Skin epidermis (tissue), 12 donors: ENCODE data around the gene SNX18.
A peak's percentile ranks its signal among the peaks of the same experiment; 100 is the strongest.
"Not testable (repeated sequence)": the region's sequence is repeated elsewhere in the genome, so short reads cannot be mapped to it uniquely, and the experiment has no call there.

ENCODE experiments used
- H3K27ac ChIP-seq, 21 experiments: fragments of 200-600 bp; sonication (generic) in 11 of 21; one replicate each; pipeline ENCODE4 v1.5.0; 2020; ENCODE audit warnings: mild to moderate bottlenecking in 3 of 21, inconsistent platforms in 2 of 21, moderate library complexity in 2 of 21
- H3K4me3 ChIP-seq, 7 experiments: fragments of 200-600 bp; sonication (generic) in 2 of 7; one replicate each; pipeline ENCODE4 v1.5.0; 2020; ENCODE audit warnings: inconsistent platforms in 2 of 7, mild to moderate bottlenecking in 2 of 7, moderate library complexity in 1 of 7

Gene SNX18

DNA sequence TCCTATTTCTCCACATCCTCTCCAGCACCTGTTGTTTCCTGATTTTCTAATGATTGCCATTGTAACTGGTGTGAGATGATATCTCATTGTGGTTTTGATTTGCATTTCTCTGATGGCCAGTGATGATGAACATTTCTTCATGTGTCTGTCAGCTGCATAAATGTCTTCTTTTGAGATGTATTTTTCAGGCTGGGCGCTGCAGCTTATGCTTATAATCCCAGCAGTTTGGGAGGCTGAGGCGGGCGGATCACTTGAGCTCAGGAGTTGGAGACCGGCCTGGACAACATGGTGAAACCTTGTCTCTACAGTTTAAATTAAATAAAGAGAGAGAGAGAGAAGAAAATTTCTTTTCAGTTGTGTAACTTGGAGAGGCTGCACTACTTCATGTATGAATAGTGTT is 19.3 kb downstream of the SNX18 start:
- H3K4me3 ChIP-seq = not testable (repeated sequence)
- H3K27ac ChIP-seq = peak overlapping the region in 1 of 21 experiments; percentile 34

DNA sequence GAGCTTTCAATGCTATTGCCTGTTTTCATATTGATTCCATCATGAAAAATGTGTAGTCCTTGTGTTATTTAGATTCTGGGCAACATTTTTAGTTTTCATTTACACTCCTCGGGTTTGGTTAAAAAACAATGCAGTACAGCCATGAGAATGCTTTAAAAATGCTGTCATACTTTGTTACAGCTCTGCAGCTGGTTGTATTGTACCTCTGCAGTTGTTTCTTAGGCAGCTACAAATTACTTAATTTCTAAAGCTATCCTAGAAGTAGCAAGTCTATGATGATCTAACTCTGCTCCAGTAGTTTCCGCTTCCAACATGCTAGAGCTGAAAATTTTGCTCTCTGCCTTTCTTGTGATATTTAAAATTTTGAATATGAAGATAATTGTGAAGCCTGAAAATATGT is 20.2 kb downstream of the SNX18 start:
- Histone ChIP-seq H3K27ac (peak overlapping the region in 2 of 21 experiments; percentile 34 to 66), H3K4me3 (no peak overlapping the region)

DNA sequence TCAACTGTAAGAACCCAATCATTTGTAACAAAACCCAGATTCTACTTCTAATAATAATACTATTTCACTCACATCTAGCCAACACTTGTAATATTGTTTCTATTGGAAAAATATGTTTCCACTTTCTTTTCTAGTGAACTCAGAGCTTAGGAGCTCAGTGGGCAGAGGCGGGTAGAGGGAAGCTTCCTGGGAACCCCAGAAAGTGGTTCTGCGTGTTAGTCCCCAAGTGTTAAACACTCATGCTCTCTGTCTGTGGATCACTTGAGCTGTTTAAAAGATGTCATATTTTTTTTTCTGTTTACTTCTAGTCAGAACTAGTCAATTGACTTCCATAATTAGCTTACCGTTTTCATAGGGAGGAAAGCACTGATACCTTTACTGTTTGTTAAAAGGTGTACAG is 20.6 kb downstream of the SNX18 start:
- H3K4me3 ChIP-seq = no peak overlapping the region
- no peak overlapping the region for H3K27ac ChIP-seq

DNA sequence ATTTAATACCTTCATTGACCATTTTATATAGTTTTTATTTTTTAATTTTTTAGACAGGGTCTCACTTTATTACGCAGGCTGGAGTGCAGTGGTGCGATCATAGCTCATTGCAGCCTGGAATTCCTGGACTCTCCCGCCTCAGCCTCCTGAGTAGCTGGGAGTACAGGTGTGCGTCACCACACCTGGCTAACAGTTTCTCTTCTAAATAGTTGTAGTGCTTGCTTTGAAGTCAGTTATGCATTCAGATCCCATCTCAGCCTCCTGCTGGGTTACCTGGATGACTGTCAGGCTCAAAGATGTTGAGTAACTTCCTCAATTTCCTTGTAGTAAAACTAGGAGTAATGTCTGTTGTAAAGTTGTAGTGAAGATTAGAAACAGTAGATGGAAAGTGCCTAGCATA is 21.4 kb downstream of the SNX18 start:
- no peak overlapping the region for H3K27ac ChIP-seq
- H3K4me3 ChIP-seq = no peak overlapping the region

DNA sequence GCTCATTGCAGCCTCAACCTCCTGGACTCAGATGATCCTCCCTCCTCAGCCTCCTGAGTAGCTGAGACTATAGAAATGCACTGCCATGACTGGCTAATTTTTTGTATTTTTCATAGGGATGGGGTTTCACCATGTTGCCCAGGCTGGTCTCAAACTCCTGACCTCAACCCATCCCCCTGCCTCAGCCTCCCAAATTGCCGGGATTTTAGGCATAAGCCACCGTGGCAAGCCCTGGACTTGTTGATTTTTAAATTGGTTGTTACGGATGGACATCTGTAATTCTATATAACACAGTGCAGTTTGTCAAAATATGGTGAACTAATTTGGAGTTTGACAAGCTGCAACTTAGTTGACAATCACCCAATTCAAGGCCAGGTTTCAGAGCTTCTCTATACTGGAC is 22.7 kb downstream of the SNX18 start:
- no peak overlapping the region for H3K4me3 ChIP-seq
- no peak overlapping the region for H3K27ac ChIP-seq

DNA sequence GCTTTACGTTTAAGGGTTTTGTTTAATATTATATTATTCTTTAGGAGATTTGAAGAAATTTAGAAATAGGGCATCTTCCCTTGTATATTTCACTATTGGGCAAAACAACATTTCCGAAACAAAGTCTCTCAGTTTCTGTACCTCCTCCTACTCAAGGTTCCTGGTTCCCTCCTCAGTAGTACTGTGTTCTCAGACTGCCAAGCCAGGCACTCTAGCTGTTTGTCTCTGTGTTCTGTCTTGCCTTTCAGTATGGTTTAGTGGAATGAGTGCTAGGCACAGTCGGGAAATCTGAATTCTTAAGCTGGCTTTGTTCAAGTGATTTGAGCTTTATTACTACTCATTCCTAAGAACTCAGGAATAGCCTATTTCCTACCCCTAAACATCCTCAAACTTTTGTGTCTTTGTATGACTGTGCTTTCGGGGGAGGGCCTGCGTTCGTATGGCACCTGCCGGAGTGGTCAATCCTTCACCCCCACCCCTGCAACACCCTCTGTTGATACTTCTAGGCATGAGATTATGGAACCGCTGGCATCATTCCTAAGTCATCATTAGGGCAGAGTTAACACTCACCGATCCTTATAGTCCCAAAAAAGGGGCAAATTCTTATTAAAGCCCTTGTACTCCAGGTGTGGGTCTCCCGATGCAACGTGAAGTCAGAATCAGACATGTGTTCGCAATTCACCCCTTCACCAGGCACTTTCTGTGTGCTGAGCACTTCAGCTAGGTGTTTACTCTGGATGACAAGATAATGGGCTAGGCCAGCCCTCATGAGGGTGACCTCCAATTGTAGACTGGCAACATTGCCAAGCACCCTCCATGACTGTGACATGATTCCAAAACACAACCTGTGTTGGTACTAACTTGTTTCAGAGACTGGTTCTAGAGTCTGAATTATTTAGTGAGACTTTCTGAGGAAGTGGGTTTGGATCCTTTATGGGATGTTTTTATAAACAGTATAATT is 24.5 kb downstream of the SNX18 start:
- no peak overlapping the region for H3K27ac ChIP-seq
- no peak overlapping the region for H3K4me3 ChIP-seq

DNA sequence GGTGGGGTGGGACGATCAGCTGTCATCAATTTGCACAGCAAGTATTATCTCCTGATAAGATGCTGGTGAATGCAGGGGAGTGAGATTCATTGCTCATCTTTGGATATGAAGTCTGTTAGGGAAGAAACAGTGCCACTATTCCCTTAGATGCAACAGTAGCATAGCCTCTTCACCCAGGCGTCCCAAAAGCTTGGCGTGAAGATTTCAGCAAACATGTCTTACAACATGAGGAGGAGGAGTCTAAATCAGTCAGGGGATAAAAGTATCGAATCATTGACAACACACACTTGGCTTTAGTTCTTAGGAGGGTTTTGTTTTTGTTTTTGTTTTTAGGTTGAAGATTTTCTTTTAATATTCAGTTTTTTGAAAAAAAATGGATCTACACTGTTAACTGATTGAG is 26.5 kb downstream of the SNX18 start:
- no peak overlapping the region for H3K27ac ChIP-seq
- H3K4me3 ChIP-seq = no peak overlapping the region

DNA sequence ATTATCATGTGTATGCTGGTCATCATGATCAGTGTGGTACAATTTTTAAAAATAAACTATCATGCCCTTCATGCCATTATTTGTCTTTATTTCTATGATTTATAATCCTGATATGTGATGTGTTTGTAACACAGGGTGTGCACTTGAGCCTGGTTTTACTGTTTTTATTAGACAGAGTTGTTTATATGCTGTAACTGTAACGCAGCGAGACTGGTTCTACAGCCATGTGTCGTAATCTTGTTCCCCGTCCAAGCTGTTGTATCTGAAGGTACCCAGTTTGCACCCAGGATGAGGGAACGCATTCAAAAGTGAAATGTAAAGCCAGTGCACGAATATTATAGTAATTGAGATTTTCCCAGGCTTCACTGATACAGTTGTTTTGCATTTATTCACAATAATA is 28.2 kb downstream of the SNX18 start:
- no peak overlapping the region for H3K4me3 ChIP-seq
- H3K27ac ChIP-seq = no peak overlapping the region

DNA sequence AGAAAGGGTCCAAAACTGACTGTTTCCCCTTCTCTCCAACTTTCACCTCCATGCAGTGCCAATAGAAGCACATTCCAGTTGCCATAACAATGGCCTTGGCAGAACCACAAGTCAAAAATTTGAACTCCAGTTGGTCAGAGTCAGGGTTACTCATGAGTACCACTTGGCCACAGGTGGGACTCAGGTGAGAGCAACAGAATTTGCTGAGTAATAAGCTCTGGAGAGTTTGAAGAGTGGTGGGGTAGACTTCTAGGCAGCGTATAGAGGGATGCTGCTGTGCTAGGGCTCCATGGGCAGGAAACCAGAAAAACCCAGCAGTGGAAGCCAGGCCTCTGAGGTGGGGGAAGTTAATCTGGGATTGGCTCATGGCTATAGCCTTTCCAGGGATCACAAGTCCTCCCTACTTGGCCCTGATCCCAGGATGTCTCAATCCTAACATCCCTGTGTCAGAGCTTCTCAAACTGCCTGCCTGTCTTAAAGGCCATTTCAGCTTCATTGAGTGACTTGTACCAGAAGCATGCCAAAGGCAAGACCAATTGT is 30.2 kb downstream of the SNX18 start:
- no peak overlapping the region for H3K27ac ChIP-seq
- H3K4me3 ChIP-seq = no peak overlapping the region

DNA sequence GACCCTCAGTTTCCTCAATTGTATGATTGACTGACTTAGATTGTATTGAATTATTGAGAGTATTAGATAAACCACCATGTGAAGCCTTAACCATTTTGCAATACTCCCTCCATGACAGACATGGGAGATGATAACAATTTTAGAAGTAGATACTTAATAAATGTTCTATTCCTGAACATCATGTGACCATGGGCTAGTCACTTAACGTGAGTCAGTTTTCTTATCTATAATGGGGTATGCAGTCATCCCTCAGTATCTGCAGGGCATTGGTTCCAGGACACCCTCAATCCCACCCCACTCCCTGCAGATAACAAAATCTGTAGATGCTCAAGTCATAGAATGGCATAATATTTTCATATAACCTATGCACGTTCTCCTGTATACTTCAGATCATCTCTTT is 31.0 kb downstream of the SNX18 start:
- Histone ChIP-seq H3K4me3 (no peak overlapping the region), H3K27ac (no peak overlapping the region)

DNA sequence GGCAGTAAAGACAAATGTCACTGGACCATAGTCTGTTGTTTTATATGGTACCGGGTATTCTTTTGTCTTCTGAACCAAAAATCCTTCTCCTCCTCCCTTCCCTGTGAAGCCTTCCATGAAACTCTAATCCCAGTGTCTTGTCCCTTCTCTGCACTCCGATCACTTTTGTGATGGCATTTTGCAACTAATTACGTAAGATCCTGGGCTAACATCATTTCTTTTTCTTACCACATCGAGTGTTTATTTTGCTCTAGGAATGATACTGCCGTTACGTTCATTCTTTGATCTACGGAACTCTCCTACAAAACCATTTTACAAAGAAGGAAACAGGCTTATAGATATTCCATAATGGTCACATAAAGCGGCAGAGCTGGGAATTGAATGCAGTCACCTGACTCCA is 33.7 kb downstream of the SNX18 start:
- Histone ChIP-seq H3K4me3 (no peak overlapping the region), H3K27ac (no peak overlapping the region)

DNA sequence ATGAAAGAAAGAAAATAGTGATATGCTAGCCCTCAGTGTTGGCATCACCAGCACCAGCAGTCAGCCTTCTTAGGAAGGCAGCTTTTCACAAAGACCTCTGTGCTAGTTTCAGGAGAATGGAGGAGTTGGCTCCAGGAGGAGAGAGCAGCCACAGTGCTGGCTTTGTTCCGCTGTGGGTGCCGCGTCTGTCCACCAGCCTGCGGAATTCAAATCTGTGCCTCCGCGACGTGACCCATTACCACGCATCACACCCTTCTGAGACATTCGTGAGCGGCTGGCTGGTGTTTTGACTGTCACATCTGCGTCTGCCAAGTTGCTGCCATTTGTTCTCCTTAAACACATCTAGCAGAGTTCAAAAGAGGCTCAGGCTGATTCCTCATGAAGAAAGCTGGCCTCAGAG is 34.4 kb downstream of the SNX18 start:
- Histone ChIP-seq H3K4me3 (no peak overlapping the region), H3K27ac (no peak overlapping the region)

DNA sequence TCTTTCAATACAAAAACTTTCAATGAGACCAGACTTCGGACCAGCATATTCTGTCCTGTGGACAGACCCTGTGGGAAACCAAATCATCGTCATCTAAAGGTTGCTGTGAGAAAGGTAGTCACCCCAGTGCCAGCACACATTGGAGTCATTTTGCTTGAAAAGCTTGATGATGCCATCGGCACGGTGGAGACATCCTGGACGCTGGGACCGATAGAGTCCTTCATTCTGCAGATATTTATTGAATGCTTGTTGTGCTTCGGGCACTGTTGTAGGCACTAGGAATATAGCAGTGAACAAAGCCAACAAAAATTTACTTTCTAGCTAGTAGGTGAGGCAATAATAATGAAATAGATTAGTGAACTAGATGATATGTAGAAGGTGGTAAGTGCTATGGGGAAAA is 34.9 kb downstream of the SNX18 start:
- Histone ChIP-seq H3K4me3 (no peak overlapping the region), H3K27ac (no peak overlapping the region)

DNA sequence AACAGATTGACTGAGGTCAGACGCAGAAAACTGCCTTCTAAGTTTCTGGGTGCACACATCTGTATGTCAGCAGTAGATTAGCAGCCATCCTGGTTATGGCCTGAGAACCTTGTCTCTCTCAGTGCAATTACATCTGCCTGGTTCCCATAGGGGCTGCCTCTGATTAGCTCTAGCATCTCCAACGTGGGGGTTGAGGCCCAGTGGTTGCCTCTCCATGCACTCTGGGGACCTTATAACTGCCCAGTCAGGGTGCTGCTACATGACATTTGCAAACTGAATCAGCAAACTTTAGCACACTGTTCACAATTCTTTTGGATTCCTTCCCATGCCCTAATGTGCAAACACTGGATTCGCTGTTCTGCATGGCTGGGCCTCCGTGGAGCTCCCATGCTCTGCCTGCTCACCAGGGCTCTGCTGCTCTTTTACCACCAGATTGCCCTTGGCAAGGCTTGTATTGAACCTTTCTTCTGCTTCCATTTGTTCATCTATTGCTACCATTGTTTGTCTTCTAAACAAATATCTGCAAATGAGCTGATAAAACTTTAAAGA is 36.2 kb downstream of the SNX18 start:
- no peak overlapping the region for H3K4me3 ChIP-seq
- no peak overlapping the region for H3K27ac ChIP-seq

DNA sequence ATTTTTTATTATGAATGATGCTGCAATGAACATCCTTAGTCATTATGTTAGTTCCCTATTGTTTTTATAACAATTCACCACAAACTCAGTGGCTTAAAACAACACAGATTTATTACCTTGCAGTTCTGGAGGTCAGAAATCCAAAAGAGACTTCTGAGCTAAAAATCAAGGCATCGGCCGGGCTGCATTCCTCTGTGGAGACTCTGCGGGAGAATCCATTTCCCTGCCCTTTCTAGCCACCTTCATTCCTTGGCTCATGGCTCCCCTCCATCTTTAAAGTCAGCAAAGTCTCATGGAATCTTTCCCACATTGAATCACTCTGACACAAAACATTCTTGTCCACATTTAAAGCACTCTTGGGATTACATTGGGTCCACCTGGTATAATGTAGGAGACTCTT is 38.6 kb downstream of the SNX18 start:
- no peak overlapping the region for H3K27ac ChIP-seq
- no peak overlapping the region for H3K4me3 ChIP-seq

DNA sequence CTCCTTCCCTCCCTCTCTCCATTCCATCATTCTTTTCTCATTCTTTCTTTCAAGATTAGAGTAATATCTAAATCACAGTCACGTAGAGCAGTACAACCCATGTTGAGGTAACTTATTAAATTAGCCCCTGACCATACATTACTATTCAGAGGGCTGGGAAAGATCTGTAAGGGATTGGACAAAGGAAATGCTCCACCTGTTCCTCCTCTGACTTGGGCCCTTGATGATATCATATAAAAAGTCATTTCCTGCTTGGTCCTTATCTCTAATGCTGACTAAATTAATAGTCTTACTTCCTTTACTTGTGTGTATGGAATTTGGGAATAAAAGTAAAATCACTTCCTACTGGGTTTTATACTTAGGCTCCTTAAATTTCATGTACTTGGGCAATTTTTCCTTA is 40.8 kb downstream of the SNX18 start:
- Histone ChIP-seq H3K4me3 (no peak overlapping the region), H3K27ac (no peak overlapping the region)

DNA sequence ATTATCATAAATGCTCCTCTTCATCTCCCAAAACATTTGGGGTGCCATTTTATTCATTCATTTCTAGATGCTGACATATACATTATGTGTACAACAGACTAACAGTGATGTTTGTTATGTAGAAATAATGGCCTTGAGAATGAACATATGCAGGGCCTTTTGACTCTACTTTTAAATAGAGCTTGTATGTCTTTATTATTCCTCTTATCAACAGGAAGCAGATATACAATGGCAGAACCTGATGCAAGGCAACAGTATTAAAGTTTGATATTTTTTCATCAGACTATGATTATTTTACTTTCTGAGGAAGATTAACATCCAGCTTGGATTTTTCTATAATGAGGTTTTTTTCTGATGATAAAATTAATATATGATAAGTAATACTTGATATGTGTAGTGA is 44.1 kb downstream of the SNX18 start:
- no peak overlapping the region for H3K4me3 ChIP-seq
- H3K27ac ChIP-seq = no peak overlapping the region

DNA sequence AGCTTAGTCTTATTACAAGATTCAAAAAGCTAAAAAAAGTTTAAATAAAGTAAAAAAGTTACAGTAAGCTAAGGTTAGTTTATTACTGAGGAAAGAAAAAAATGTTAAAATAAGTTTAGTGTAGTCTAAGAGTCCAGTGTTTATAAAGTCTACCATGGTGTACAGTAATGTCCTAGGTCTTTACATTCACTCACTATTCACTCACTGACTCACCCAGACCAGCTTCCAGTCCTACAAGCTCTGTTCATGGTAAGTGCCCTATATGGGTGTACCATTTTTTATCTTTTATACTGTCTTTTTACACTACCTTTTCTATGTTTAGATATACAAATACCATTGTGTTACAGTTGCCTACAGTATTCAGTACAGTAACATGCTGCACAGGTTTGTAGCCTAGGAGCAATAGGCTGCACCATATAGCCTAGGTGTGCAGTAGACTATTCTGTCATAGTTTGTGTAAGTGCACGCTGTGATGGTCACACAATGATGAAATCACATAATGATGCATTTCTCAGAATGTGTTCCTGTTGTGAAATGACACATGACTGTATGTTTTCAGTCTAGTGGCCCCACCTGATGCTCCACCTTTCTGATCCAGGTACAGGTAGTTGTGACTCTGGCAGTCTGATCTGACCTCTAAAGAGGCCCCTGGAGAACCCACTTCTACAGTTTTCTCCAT is 45.7 kb downstream of the SNX18 start:
- Histone ChIP-seq H3K4me3 (no peak overlapping the region), H3K27ac (no peak overlapping the region)

DNA sequence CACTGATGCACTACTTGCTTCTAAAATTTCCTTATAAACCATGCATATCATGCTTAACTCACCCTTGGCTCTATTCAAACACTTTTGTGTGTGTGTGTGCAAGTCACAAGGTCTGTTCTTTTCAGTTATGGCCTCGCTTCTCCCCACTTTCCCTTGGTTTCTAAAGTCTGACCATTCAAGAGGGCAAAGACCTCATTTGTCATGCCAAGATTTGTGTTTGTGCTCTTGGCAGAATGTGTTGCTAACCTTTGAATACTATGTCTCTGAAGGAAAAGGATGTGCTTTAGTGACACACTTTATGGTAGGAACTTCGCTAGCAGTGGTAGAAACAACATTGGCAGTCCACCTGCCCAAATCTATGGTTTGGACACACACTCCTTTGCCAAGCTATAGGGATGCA is 50.4 kb downstream of the SNX18 start:
- Histone ChIP-seq H3K4me3 (no peak overlapping the region), H3K27ac (no peak overlapping the region)

DNA sequence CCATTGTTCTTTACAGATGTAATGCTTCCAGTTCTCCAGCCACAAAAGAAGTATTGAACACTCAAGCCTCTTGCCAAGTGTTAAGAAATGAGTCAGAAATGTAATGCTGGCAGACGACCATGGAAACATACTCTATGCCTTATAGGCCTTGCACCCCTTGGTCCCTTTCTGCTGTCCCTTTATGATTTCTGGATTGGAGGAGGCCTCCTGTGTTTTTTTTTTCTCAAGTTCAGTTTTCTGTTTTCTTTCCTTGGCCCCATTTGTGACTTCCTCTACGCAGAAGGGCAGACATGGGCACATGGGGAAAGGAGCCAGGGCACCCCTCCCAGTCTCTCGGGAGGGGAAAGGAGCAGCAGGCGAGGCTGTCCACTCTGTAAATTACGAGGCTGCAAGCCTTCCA is 53.4 kb downstream of the SNX18 start:
- H3K4me3 ChIP-seq = no peak overlapping the region
- H3K27ac ChIP-seq = peak overlapping the region in 1 of 21 experiments; percentile 3

DNA sequence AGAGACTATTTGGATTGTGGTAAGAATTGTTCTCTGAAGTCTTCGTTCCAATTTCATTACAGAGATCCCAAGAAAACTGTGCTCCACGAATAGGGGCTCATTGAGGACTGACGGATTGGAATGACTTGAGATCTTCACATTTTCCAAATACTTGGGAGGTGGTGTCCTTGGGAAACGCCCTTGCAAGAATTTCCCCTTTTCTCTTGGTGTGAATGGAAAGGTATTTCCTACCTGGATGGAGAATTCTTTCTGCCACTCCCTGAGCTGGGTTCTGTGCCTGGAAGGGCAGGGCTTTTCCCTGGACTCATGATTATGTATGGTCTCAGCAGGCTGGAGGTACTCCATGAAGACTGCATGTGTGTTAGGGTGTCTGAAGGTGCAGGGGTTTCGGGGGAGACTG is 53.9 kb downstream of the SNX18 start:
- H3K27ac ChIP-seq = peak overlapping the region in 1 of 21 experiments; percentile 3
- H3K4me3 ChIP-seq = no peak overlapping the region
